ENCODE data around the gene CAMSAP2.
A peak's percentile ranks its signal among the peaks of the same experiment; 100 is the strongest.
"Not testable (repeated sequence)": the region's sequence is repeated elsewhere in the genome, so short reads cannot be mapped to it uniquely, and the experiment has no call there.

The CAMSAP2 gene

GRCh38 chr1:200729863-200730262 lies 8.8 kb upstream of the CAMSAP2 start:
- H3K4me3 Mint-ChIP-seq = no peak overlapping the region
- peaks cover 7% of the 10 kb centered on the region for H3K27me3 Mint-ChIP-seq
- DNase-seq (no peak), ATAC-seq (no peak)
- H3K4me1 Mint-ChIP-seq = peaks cover 27% of the 10 kb centered on the region
- H3K36me3 Mint-ChIP-seq (ENCODE audit: low read depth) = no peaks in the 10 kb centered on the region
- H3K9me3 Mint-ChIP-seq = no peaks in the 10 kb centered on the region
- no peak overlapping the region for H3K27ac Mint-ChIP-seq

DNA sequence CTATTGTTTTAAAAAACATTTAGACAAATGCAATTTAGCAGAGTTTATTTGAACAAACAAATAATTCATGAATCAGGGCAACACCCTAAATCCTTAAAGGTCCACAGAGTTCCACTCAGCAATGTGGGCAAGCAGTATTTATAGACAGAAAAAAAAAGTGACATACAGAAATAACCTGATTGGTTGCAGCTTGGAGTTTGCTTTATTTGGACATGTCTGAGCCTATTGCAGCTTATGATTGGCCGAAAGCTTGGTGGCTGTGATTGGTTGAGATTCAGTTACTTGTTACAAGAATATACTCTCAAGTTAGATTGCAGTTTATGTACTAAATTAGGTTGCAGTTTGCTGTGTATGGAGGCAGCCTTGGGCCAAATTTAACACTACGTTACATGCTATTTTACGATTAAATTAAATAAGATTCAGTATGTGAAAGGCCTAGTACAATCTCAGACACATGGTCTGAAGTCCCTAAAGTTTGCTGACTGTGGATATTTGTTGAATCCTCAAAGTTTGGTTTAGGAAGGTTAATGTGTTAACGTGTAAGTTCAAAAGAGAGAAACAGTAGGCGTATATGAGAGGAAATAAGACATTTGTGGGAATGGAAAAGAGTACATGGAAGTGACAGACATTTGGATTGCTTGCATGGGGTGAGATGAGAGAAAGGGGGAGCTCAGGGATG lies 6.9 kb upstream of the CAMSAP2 start:
- no peaks in the 10 kb centered on the region for H3K36me3 Mint-ChIP-seq (ENCODE audit: low read depth)
- H3K27me3 Mint-ChIP-seq = peaks cover 7% of the 10 kb centered on the region
- no peak for ATAC-seq
- DNase-seq = no peak
- H3K27ac Mint-ChIP-seq = no peak overlapping the region
- no peaks in the 10 kb centered on the region for H3K9me3 Mint-ChIP-seq
- H3K4me1 Mint-ChIP-seq = peaks cover 31% of the 10 kb centered on the region
- no peak overlapping the region for H3K4me3 Mint-ChIP-seq

- Mint-ChIP-seq H3K9me3 (no peaks in the 10 kb centered on the region), H3K4me1 (peaks cover 31% of the 10 kb centered on the region), H3K4me3 (no peak overlapping the region), H3K27ac (no peak overlapping the region), H3K27me3 (peaks cover 7% of the 10 kb centered on the region), H3K36me3 (ENCODE audit: low read depth) (no peaks in the 10 kb centered on the region)
- DNase-seq (no peak), ATAC-seq (no peak)
Measured at GRCh38 chr1:200732438-200732837, 6.3 kb upstream of the CAMSAP2 start.

DNA sequence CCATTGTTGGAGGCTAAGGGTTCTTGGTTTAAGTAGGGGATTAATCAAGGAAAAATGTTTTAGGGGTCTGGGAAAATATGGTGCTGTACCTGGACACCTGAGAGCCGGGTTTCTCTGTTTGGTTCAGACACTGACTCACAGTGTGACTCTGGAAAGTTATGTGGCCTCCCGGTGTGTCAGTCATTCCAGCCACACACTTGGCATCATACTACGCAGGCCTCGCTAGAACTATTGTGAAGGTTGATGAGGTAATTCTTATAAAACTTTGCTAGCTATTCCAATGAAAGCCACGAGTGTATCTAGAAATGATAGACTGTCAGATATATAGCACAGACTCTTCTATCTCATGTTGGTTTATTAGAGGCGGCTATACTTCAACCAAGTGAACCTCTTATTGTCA lies 4.8 kb upstream of the CAMSAP2 start:
- no peak overlapping the region for H3K4me3 Mint-ChIP-seq
- DNase-seq (peak; percentile 40), ATAC-seq (peak; percentile 90)

GRCh38 chr1:200737647-200738291 lies 924 bp upstream of the CAMSAP2 start:
- no peaks in the 10 kb centered on the region for H3K9me3 Mint-ChIP-seq
- H3K27me3 Mint-ChIP-seq = peaks cover 13% of the 10 kb centered on the region
- no peaks in the 10 kb centered on the region for H3K36me3 Mint-ChIP-seq (ENCODE audit: low read depth)
- peak overlapping the region; percentile 88 for H3K4me3 Mint-ChIP-seq
- no peak for ATAC-seq
- peaks cover 55% of the 10 kb centered on the region for H3K4me1 Mint-ChIP-seq
- peak overlapping the region; percentile 32 for H3K27ac Mint-ChIP-seq
- DNase-seq = no peak

More for the DNA sequence above, 4.8 kb upstream of the CAMSAP2 start:
- Mint-ChIP-seq H3K9me3 (no peaks in the 10 kb centered on the region), H3K36me3 (ENCODE audit: low read depth) (no peaks in the 10 kb centered on the region), H3K4me1 (peaks cover 42% of the 10 kb centered on the region), H3K27me3 (peaks cover 11% of the 10 kb centered on the region), H3K27ac (peak overlapping the region; percentile 13)

GRCh38 chr1:200738949-200739651 lies 407 bp downstream of the CAMSAP2 start:
- no peaks in the 10 kb centered on the region for H3K36me3 Mint-ChIP-seq (ENCODE audit: low read depth)
- ATAC-seq = peak; percentile 45
- peak overlapping the region; percentile 88 for H3K4me3 Mint-ChIP-seq
- peak; percentile 39 for DNase-seq
- peak overlapping the region; percentile 89 for H3K27ac Mint-ChIP-seq
- peaks cover 48% of the 10 kb centered on the region for H3K4me1 Mint-ChIP-seq
- peaks cover 13% of the 10 kb centered on the region for H3K27me3 Mint-ChIP-seq
- no peaks in the 10 kb centered on the region for H3K9me3 Mint-ChIP-seq

GRCh38 chr1:200739702-200740570 lies 1.2 kb downstream of the CAMSAP2 start:
- Mint-ChIP-seq H3K27me3 (peaks cover 13% of the 10 kb centered on the region), H3K27ac (peak overlapping the region; percentile 15), H3K4me3 (peak overlapping the region; percentile 69), H3K9me3 (no peaks in the 10 kb centered on the region), H3K4me1 (peaks cover 46% of the 10 kb centered on the region), H3K36me3 (ENCODE audit: low read depth) (no peaks in the 10 kb centered on the region)
- DNase-seq (no peak), ATAC-seq (no peak)

DNA sequence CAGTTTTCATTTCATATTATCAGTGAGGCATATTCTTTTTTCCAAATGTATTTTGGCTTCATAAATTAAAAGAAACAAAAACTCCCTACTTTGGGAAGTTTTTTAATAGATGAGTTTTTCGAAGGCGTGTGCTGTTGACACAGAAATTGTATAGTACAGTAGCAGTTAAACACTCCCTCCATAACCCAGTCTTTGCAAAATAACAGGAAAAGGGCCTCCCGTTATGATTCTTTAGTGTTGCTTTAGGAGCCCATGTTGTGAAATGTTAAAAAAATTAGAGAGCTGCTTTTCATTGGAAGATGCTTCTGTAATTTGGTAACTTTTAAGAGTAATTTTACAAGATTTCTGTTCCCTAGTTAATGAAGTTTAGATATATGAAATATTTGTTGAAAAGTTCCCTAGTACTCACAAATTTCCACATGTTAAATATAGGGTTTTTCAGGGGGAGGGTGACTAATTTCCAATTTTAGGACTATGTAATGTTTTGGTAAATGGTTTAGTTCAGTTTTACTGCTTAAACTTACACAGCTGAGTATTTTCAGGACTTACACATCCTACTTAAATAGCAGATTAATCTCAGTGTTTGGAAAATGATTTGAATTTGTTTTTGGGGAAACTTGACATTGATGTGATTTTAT lies 2.0 kb downstream of the CAMSAP2 start:
- no peaks in the 10 kb centered on the region for H3K9me3 Mint-ChIP-seq
- no peak overlapping the region for H3K27ac Mint-ChIP-seq
- H3K4me1 Mint-ChIP-seq = peaks cover 42% of the 10 kb centered on the region
- ATAC-seq (no peak), DNase-seq (no peak)
- H3K27me3 Mint-ChIP-seq = peaks cover 13% of the 10 kb centered on the region
- H3K4me3 Mint-ChIP-seq = peak overlapping the region; percentile 69
- no peaks in the 10 kb centered on the region for H3K36me3 Mint-ChIP-seq (ENCODE audit: low read depth)

DNA sequence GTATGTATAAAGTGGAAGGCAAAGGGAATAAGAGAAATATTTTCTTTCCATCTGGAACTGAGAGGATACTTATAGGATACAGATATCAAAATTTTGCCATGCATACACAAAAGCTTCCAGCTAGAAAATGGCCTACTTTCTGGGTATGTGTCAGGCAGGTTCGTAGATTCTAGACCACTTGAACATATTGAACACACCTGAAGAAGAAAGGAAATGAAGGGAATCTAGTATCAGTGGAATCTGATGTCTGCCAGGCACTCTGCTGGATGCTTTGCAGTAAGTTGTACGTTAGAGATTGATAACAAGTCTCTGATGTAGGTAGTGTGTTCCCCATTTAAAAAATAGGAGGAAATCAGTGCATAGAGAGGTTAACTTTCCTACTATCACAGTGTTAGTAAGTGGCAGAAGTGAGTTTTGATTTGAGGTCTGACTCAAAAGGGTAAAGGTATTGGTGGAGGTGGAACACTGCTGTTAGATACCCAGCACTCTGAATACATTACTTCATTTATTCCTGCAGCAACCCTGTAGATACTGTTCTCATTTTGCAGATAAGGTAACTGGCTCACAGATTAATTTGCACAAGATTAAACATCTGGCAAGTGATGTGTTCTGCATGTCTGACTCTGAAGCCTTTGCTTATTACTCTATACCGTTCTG lies 3.0 kb downstream of the CAMSAP2 start:
- Mint-ChIP-seq H3K27ac (no peak overlapping the region), H3K36me3 (ENCODE audit: low read depth) (no peaks in the 10 kb centered on the region), H3K27me3 (peaks cover 13% of the 10 kb centered on the region), H3K4me3 (no peak overlapping the region), H3K4me1 (peaks cover 42% of the 10 kb centered on the region), H3K9me3 (no peaks in the 10 kb centered on the region)
- peak; percentile 48 for ATAC-seq
- DNase-seq = no peak

DNA sequence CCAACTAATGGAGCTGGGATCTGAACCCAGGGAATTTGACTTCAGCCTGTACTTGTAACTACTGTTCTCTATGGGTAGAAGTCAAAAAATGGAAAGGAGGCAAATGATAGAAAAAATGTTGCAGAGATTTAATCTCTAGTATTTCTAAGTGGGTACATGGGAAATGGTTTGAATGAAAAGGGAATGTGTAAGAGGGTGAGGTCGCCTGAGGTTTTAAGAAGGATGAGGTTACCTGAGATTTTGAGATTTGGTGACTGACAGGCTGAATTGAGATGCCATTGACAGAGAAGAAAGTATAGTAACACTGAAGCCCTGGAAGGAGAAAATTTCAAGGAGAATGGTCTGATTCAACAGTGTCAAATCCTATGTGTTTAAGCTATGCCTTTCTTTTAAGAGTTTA lies 5.5 kb downstream of the CAMSAP2 start:
- Mint-ChIP-seq H3K4me1 (peaks cover 31% of the 10 kb centered on the region), H3K27me3 (peaks cover 8% of the 10 kb centered on the region), H3K4me3 (no peak overlapping the region), H3K9me3 (no peaks in the 10 kb centered on the region), H3K27ac (no peak overlapping the region), H3K36me3 (ENCODE audit: low read depth) (no peaks in the 10 kb centered on the region)
- ATAC-seq (no peak), DNase-seq (no peak)

DNA sequence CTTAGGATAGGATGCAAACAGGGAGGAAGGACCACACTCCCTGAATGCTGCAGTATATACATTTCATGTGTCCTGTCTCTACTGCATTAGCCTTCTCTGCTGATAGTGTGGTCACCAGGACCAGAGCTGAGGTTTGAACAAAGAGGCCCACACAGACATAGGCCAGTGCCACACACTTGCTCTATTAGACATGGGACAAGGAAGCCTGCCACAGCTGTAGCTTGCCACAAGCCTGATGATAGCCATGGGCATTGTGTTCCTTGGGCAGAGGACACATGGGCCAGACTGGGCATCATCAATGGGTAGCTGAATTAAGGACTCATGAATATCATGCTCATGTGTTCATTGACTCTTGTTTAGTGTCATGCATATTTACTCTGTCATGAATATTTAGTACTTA lies 10.4 kb downstream of the CAMSAP2 start:
- peaks cover 3% of the 10 kb centered on the region for H3K36me3 Mint-ChIP-seq (ENCODE audit: low read depth)
- DNase-seq (no peak), ATAC-seq (no peak)
- H3K9me3 Mint-ChIP-seq = no peaks in the 10 kb centered on the region
- H3K27me3 Mint-ChIP-seq = peaks cover 2% of the 10 kb centered on the region
- H3K4me3 Mint-ChIP-seq = no peak overlapping the region
- H3K4me1 Mint-ChIP-seq = peaks cover 14% of the 10 kb centered on the region
- no peak overlapping the region for H3K27ac Mint-ChIP-seq

GRCh38 chr1:200750749-200751148 lies 12.1 kb downstream of the CAMSAP2 start:
- H3K36me3 Mint-ChIP-seq (ENCODE audit: low read depth); DNase-seq; H3K4me1 Mint-ChIP-seq; H3K9me3 Mint-ChIP-seq; H3K27me3 Mint-ChIP-seq; H3K27ac Mint-ChIP-seq; H3K4me3 Mint-ChIP-seq; ATAC-seq: not testable (repeated sequence)

DNA sequence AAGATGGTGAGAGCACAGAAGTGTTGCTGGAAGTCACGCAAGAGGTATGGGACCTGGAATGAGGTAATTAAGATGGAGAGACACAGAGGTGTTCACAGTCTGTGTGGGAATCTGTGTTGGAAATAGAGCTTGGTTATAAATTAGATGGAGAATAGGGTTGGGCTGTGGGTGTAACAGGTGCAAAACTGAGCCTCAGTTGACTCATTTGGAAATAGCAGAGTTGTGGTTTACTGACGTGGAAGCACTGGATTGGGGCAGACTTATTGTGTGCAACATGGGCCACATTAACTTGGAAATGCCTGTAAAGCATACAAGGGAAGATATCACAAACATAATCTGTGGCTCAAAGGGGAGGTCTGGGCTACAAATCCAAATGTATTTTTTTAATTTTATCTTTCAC lies 13.0 kb downstream of the CAMSAP2 start:
- no peaks in the 10 kb centered on the region for H3K9me3 Mint-ChIP-seq
- H3K27ac Mint-ChIP-seq = peak overlapping the region; percentile 2
- peaks cover 2% of the 10 kb centered on the region for H3K27me3 Mint-ChIP-seq
- peaks cover 3% of the 10 kb centered on the region for H3K36me3 Mint-ChIP-seq (ENCODE audit: low read depth)
- no peak overlapping the region for H3K4me3 Mint-ChIP-seq
- ATAC-seq (peak; percentile 66), DNase-seq (peak; percentile 11)
- H3K4me1 Mint-ChIP-seq = peaks cover 7% of the 10 kb centered on the region
